ENCODE data around the gene UBALD2.
"Not testable (repeated sequence)": the region's sequence is repeated elsewhere in the genome, so short reads cannot be mapped to it uniquely, and the experiment has no call there.

UBALD2 gene

DNA sequence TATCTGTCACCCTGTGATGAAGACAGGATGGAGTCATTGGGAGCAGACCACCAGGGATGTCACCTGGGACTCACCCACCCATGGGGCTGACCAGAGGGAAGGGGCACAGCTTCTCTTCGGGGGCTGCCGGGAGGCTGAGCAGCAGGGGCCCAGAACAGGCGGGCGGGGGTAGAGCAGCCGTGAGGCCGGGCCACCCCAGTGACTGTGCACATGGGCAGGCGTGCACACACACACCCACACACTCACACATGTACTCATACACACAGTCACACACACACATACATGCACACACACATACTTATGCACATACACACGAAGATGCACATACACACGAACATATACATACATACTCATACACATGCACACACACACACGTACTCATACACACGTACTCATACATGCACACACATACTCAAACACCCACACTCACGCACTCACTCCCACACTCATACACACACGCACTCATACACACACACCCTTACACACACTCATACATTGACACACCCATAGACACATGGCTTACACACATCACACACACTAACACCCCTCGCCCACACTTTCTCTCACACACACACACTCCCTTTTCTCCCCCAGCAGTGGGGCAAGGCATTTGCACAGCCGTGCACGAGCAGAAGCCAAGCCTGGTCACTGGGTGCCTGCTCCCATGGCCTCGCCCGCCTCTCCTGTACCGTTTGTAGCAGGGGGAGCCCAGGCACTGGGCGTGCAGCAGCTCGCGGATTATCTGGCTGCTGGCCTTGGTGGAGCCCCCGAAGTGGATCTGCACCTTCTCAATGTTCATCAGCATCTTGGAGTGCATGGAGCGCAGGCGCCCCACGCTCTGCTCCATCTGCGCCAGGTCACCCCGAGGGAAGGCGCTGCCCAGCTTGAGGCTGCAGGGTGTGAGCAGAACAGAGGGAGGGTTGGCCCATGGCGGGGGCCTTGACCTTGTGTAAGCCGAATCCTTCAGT lies 12.4 kb downstream of the UBALD2 start:
- DNase-seq (ENCODE audit: low read depth in 2 of 2) = no peak

DNA sequence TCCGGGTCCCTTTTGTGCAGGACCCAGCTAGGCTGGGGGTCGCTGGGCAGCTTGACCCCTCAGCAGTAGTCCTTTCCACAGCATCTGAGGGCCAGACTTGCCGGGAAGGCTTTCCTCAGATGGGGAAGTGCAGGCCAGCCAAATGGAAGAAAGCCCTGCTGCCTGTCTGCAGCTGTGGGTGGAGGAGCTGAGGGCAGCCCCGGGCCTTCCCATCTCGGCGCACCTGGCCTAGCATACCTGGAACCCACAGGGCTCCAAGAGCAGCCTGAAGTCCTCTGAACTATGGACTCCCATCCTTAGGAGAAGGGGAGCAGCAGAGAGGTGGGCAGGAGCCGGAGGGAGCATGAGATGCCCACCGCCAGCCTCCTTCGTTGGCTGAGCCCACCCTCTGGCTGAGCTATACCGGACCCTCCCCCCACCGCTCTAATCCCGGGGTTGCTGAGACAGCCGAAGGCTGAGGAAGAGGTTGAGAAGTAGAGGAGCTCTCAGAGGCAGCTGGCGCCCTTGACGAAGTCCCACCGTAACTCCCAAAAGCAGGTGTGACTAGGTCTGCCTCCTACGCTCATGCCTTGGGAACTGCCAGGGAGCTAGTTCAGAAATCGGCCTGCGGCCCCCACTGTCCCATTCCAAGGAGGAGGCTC lies 13.2 kb downstream of the UBALD2 start:
- DNase-seq (ENCODE audit: low read depth in 2 of 2) = no peak

DNA sequence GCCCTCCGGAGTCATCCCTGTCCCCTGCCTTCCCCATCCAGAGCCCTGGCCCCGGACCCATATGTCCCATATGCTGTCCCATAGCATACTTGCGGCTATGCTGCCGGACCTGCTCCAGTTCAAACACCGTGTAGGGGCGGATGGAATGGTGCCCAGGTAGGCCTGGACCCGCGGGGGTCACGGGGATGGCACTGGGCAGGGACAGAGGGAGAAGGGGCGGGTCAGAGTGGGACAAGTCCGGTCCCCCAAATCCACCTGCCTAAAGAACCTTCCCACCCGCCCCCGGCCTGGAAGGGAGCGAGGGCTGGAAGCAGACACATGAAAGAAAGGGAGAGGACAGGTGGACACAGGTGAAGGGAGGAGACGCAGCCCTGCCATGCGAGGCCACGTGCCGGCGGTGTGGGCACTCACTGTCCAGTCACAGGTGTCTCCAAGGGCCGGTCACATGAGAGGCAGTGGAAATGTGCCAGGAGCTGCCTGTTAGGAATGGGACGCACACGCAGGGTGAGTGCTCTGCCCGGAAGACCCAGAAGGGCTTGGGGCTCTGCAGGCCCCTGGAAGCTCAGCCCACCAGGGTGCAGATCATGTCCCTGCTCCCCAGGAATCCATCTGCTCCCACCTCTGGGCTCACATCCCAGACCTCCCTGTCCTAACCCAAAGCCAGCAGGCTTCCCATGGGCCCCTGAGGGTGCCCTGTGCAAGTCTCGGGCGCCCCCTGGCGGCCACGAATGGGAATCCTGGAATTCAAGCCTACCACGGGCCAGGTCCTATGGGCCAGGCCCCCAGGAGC lies 14.0 kb downstream of the UBALD2 start:
- peak; percentile 52 to 69 for DNase-seq (ENCODE audit: low read depth in 2 of 2)

DNA sequence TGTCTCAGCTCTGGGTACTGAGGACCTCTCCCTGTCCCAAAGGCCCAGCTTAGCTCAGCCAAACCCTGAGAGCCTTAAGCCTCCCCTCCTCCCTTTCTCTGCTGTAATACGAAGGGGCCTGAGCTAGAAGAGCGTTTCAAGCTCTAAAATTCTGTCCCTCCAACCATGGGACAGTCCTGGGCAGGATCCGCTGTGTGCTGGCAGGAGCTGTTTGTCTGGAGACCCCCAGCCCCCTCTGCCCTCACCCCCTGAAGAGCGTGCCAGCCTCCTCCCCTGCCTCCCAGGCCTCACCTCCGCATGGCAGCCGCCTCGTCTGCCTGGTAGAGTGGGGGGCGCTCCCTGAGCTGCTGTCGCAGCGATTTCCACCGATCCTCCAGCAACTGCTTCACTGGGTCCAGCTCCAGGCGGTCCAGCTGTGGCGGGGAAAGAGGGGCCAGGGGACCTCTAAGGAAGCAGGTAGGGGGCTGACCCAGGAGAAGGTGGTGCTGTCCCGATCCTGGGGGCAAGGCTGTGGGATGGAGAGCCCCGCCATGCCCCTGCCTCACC lies 14.7 kb downstream of the UBALD2 start:
- no peak for DNase-seq (ENCODE audit: low read depth in 2 of 2)

DNA sequence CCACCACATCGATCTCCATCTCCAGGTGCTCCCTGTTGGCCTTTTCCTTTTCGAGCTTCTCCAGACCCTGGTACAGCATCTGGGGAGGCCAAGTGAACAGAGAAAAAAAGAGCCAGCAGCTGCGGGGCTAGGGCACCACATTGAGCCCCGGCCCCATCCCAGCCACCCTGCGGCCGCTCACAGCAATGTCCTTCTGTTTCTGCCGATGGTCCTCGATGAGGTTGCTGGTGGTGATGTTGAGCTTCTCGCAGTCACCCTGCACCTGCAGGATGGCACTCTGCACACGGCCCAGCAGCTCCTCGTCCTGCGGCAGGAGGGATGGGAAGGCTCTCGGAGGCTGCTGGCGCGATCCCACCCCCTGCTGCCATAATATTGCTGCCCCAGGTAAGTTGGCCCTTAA lies 15.5 kb downstream of the UBALD2 start:
- no peak for DNase-seq (ENCODE audit: low read depth in 2 of 2)

DNA sequence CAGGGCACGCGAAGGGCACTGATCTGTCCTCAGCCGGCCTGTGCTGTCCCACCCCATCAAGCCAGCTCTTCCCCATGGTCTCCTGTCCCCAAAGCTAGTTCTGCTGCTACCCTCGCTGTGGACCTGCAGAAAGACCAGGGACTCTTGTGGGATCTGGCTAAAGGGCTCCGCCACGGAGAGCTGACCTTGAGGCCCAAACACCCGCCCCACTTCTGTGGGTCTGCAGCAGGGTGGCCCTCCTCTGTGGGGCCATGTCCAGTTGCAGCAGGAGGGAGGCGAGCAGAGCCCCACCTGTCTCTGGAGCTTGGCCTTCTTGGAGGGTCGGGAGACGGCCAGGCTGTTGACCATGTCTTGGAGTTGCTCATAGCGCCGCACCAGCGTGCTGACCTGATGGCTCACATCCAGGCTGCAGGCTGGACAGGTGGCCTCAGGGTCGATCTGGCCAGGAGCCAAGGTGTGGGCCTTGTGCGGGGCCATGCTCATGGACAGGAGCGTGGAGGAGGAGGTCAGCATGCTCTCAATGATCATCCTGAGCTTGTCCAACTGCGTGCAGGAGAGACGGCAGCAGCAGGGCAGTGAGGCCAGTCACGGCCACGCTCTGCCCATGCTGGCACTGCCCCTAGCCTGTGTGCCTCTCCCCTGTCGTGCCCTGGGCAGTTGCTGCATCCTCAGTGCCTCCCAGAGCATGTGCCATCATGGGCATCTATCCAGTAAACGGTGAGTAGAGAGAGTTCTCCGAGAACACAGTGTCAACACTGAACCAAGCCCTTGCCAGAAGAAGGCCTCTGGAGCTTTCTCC lies 16.6 kb downstream of the UBALD2 start:
- DNase-seq (ENCODE audit: low read depth in 2 of 2) = no peak

DNA sequence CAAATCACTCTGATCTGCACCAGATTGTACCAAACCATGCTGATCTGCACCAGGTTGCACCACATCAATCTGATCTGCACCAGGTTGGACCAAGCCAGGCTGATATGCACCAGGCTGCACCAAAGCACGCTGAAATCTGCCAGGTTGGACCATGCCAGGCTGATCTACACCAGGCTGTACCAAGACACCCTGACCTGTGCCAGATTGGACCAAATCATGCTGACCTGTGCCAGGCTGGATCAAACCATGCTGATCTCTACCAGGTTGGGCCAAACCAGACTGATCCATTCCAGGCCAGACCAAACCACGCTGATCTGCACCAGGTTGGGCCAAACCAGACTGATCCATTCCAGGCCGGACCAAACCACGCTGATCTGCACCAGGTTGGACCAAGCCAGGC lies 27.4 kb downstream of the UBALD2 start:
- no peak for DNase-seq (ENCODE audit: low read depth in 2 of 2)

DNA sequence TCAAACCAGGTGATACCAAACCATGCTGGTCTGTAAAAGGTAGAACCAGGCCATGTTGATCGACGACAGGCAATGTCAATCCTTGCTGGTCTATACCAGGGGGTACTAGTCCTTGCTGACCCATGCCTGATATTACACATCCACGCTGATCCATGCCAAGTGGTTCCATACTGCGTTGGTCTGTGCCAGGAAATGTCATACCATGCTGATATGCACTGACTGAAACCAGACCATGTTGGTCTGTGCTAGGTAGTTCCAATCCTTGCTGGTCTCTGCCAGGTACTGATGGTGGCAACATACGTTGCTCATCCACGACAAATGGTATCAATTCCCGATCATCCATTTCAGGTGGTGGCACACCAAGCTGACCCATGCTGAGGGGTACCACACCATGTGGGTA lies 28.0 kb downstream of the UBALD2 start:
- DNase-seq (ENCODE audit: low read depth in 2 of 2) = no peak

DNA sequence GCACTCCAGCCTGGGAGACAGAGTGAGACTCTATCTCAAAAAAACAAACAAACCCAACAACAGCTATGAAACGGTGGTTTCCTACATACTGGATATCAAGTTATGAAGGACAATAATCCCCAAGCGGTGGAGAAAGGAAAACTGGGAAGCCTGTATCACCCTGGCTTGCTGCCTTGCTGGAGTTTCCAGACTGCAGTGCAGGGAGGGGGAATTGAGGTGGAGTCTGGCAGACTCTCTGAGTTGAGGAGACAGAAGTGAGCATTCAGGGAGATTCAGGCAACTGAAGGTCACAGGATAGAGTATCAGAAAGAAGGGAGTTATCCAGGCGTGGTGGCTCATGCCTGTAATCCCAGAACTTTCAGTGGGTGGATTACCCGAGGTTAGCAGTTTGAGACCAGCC lies 31.0 kb downstream of the UBALD2 start:
- DNase-seq (ENCODE audit: low read depth in 2 of 2) = no peak

DNA sequence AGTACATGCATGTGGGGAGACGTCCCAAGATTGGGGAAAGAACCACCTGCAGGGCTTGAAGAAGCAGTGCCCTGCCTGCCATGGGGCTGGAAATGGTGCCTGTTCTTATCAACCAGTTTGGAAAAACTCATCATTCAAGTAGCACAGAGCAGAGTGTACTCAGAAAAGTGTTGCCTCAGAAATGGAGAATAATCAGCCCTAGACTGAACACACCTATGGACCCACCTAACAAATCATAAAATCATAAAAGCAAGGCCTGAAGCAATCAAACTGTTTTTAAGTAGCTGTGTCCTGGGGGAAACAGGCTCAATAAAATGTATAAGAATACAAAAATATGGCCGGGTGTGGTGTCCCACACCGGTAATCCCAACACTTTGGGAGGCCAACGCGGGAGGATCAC lies 31.7 kb downstream of the UBALD2 start:
- DNase-seq (ENCODE audit: low read depth in 2 of 2) = no peak

DNA sequence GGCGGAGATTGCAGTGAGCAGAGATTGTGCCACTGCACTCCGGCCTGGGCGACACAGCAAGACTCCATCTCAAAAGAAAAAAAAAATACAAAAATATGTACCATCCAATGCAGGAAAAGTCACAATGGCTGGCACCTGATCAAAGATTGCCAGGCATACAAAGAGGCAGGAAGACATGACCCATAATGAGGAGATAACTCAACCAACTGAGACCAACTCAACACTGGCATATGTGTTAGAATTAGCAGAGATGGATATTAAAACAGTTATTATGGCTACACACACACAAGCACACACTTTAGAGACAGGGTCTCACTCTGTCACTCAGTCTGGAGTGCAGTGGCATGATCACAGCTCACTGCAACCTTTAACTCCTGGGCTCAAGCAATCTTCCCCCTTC lies 32.3 kb downstream of the UBALD2 start:
- DNase-seq (ENCODE audit: low read depth in 2 of 2) = no peak

DNA sequence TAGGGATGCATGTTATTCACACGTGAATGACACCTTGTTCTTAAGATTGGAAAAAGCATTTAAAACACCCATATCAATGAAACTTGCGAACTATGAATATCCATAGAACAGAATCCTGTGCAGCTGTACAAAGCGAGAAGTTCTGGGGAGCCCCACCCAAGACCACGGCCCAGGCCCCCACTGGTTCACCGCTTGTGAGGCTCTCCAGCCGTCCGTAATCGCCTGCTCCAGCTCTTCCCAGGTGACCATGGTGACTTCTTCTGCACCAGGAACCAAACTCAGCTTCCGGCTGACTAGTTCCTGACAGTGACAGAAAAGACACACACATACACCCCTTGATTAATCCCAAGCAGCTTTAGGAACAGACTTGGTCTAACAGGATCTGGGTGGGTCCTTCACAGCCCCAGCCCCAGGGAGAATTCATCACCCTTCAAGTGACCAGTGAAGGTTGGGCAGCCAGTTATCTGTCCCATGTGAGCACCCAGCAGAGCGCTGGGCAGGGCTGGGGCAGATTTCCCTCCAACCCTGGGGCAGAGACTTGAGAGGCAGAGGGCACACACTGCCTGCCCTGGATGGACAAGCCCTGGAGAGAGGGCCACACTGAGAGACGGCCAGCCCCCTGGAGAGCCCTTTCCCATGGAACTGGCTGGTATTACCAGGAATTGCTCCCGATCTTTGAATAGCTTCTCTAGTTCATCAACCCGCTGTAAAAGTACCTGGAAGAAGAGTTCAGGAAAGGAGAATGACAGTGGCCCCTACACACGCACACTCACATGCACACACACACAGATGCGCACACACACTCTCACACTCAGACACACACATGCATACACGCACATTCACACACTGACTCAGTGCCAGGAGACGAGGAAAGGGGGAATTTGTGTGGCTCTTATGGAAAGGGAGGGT lies 39.3 kb downstream of the UBALD2 start:
- DNase-seq (ENCODE audit: low read depth in 2 of 2) = no peak

DNA sequence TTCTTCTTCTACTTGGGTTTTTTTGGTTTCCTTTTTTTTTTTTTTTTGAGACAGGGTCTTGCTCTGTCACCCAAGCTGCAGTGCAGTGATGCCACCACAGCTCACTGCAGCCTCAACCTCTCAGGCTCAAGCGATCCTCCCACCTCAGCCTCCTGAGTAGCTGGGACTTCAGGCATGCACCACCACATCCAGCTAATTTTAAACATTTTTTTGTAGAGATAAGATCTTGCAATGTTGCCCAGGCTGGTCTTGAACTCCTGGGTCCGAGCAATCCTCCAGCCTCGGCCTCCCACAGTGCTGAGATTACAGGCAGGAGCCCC lies 39.9 kb downstream of the UBALD2 start:
- DNase-seq (ENCODE audit: low read depth in 2 of 2) = not testable (repeated sequence)

DNA sequence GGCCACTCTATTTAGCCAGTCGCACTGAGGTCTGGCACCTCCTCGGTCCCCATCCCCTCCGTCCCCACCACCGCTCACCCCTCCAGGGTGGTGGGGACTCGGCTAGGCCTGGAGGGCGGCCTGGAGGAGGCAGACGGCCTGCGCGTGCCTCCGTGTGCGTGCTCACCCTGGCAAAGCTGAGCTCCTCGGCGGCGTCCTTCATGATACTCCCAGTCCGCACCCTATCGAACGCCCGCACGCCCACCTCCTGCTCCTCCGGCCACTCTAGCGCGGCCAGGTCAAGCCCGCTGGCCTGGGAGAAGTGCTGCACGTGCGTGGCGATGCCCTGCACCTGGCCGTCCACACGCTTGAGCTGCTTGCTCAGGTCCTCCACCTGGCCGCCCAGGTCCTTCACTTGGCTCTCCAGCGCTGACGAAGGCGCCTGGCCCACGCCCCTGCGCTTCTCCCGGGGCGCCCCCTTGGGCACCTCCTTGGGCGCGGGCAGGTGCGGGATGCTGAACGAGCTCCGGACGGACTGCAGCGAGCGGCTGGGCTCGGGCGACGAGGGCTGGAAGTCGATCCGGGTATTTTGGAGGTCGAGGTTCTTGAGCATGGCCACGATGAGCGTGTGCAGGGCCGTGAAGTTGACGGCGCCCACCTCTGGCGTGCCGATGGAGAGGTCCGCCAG lies 42.3 kb downstream of the UBALD2 start:
- DNase-seq (ENCODE audit: low read depth in 2 of 2) = no peak

DNA sequence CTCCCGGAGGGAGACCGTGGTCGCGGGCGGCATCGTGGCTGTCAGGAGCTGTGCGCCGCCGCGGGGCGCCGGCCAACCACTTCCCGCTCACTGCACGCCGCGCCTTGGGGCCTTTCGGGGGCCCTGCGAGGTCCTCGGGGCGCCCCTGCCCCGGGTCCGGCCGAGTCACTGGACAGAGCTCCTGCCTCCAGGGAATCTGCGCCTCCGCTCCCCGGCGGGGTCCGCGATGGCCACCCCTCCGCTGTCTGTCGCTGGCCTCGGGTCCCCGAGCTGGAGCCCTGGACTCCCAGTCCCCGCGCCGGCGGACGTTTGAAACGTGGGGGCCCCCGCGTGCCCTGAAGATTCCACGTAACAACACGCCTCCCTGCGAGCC lies 42.8 kb downstream of the UBALD2 start, which contains the start of gene QRICH2:
TSS of gene QRICH2 (minus strand) at position 311 of the 373 bp plus-strand sequence. CDS start at position 33, 278 bp downstream.
- DNase-seq (ENCODE audit: low read depth in 2 of 2) = no peak

DNA sequence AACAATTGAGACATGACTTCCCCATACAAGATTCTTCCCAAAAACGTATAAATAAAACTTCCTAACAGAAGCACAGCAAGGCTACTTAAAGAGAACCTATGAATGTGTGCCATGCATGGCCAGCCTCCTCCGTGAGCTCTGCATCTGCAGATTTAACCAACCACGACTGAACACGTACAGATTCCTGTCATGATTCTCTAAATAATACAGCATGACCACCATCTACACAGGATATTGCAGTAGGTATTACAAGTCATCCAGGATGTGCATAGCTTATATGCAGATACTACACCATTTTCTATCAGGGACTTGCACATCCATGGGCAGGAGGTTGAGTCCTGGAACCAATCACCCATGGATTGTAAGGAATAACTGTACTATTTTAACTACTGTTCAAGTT lies 44.3 kb downstream of the UBALD2 start:
- DNase-seq (ENCODE audit: low read depth in 2 of 2) = no peak

DNA sequence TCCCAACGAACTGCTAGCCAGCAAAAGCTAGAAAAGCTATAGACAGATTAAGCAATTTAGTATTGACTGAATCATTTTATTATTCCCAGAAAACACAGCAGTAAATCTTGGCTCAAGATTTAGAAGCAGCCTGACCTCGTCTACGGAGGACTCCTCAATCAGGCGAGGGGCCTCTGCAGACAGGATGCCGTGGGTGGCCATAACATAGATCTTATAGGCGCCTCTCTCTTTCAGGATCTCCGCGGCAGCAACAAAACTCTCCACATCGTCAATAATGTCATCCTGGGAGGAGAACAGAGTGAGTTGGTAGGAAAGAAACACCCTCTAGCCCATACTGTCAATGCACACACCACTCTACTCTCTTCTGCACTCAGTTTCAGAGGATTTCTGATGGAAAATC lies 47.6 kb downstream of the UBALD2 start:
- no peak for DNase-seq (ENCODE audit: low read depth in 2 of 2)

DNA sequence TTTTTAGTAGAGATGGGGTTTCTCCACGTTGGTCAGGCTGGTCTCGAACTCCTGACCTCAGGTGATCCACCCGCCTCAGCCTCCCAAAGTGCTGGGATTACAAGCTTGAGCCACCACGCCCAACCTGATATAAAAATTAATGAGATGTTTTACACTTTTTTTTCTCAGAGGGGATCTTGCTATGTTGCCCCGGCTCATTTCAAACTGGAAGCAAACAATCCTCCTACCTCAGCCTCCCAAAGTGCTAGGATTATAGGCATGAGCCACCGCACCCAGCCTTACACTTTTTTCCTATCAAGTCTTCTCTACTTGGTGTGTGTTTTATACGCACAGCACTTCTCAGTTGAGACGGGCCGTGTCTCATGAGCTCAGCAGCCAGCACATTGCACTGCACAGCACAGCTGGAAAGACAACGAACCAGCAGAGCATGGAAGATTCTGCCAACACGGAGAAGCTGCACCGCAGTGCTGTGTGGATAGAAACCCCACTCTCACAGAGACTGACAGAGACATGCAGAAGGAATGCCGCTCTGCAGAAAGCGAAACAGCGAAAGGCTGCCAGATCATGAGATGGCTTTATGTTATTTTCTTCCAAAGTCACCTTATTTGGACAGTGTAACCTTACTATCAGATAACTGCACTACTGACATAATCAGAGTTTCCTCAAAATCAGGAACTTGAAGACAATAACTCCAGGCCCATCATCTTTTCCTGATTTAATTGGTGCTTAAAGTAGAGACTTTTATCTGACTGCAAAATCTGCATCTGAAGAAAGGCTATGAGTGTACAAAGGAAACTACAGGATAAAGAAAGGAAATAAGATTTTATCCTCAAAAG lies 49.5 kb downstream of the UBALD2 start:
- no peak for DNase-seq (ENCODE audit: low read depth in 2 of 2)

DNA sequence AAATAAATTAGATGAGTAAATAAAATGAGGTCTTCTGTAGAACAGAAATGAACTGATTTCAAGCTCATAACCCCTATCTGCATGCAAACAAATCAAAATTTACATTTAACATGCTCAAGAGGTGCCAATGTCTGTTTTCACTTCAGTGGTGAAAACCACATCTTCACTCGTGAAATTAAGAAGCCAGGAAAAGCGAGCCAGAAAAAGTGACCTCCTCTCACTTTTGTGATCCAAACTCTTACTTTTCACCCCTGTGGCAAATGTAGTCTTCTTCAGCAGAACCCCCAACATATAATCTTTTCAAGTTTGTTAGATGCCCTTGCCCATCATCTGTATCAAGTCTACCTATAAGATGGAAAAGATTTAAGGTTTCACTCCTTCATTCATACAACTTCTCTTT lies 52.4 kb downstream of the UBALD2 start:
- no peak for DNase-seq (ENCODE audit: low read depth in 2 of 2)
